Measurements from ENCODE around the gene MED10. TPM values are rescaled to one million over a fixed set of nuclear protein-coding genes. Genes with fewer than 3 reads are reported as not detected.

MED10 gene
- total RNA-seq, 1 experiment from 2014 or later: 34.0 TPM

DNA sequence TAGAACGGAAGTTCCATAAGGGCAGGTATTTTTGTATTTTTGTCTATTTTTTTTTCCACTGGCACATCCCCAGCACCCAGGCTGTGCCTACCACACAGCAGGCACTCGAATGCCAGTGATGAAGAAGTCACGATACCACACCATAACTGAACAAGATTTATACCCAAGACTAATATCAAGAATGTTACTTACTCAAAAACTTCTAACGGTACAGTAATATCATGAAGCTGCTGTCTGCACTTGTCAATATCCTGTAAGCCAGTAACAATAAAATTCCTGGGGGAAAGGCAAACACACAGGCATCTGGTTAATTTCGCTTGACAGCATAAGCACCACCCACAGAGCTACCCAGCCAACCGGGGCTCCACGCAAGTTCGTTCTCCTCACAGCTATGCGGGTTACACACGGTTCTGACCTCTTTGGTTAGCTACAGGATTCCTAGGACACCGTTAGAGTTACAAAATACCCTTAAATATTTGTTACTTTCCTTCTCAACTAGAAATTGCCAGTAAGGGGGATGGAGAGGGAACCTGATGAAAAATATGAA, 1.3 kb downstream of the MED10 start:
- peak overlapping the region; percentile 96 for H3K27ac ChIP-seq (ENCODE audit: low read length)
- no peaks in the 10 kb centered on the region for H3K27me3 ChIP-seq (ENCODE audit: control insufficient read depth, insufficient read depth, low read length)
- TF ChIP-seq POLR2AphosphoS5 (IDR thresholded peaks at IDR 0.05; ENCODE audit: low read depth, low read length) (no peak), TCF7L2 (IDR thresholded peaks at IDR 0.05; ENCODE audit: low read depth, low read length) (no peak), SIN3A (IDR thresholded peaks at IDR 0.05; ENCODE audit: borderline replicate concordance, insufficient read depth, low read depth, low read length) (no peak)
- TF ChIP-seq, protein P1, sequence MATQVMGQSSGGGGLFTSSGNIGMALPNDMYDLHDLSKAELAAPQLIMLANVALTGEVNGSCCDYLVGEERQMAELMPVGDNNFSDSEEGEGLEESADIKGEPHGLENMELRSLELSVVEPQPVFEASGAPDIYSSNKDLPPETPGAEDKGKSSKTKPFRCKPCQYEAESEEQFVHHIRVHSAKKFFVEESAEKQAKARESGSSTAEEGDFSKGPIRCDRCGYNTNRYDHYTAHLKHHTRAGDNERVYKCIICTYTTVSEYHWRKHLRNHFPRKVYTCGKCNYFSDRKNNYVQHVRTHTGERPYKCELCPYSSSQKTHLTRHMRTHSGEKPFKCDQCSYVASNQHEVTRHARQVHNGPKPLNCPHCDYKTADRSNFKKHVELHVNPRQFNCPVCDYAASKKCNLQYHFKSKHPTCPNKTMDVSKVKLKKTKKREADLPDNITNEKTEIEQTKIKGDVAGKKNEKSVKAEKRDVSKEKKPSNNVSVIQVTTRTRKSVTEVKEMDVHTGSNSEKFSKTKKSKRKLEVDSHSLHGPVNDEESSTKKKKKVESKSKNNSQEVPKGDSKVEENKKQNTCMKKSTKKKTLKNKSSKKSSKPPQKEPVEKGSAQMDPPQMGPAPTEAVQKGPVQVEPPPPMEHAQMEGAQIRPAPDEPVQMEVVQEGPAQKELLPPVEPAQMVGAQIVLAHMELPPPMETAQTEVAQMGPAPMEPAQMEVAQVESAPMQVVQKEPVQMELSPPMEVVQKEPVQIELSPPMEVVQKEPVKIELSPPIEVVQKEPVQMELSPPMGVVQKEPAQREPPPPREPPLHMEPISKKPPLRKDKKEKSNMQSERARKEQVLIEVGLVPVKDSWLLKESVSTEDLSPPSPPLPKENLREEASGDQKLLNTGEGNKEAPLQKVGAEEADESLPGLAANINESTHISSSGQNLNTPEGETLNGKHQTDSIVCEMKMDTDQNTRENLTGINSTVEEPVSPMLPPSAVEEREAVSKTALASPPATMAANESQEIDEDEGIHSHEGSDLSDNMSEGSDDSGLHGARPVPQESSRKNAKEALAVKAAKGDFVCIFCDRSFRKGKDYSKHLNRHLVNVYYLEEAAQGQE (IDR thresholded peaks at IDR 0.05; ENCODE audit: insufficient read depth in 1 of 2, low read depth in 2 of 2, low read length in 1 of 2): no peak
- TF ChIP-seq, protein P2, sequence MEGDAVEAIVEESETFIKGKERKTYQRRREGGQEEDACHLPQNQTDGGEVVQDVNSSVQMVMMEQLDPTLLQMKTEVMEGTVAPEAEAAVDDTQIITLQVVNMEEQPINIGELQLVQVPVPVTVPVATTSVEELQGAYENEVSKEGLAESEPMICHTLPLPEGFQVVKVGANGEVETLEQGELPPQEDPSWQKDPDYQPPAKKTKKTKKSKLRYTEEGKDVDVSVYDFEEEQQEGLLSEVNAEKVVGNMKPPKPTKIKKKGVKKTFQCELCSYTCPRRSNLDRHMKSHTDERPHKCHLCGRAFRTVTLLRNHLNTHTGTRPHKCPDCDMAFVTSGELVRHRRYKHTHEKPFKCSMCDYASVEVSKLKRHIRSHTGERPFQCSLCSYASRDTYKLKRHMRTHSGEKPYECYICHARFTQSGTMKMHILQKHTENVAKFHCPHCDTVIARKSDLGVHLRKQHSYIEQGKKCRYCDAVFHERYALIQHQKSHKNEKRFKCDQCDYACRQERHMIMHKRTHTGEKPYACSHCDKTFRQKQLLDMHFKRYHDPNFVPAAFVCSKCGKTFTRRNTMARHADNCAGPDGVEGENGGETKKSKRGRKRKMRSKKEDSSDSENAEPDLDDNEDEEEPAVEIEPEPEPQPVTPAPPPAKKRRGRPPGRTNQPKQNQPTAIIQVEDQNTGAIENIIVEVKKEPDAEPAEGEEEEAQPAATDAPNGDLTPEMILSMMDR (IDR thresholded peaks at IDR 0.05): no peak
- CTCF ChIA-PET: no interaction called here
- H3K4me1 ChIP-seq (ENCODE audit: control insufficient read depth, insufficient read depth, low read length): peaks cover 10% of the 10 kb centered on the region
- peaks cover 47% of the 10 kb centered on the region for H3K36me3 ChIP-seq (ENCODE audit: control insufficient read depth, insufficient read depth, low read length)
- intact Hi-C loops (cut with micrococcal nuclease; ENCODE audit: unreplicated experiment): loop anchor here (10.0 kb wide), 1 partner anchor 198 kb away; no protein-coding TSS in a partner anchor
- no peaks in the 10 kb centered on the region for H3K9me3 ChIP-seq (ENCODE audit: control insufficient read depth, insufficient read depth, low read depth, low read length)
- in situ Hi-C loops (cut with HindIII; ENCODE audit: low pct_unique_long_range_greater_than_20kb, low sequenced_read_pairs): no loop called here
- no peak for DNase-seq (ENCODE audit: low read depth, low spot score)
- POLR2A ChIA-PET: interaction anchor here (0.7 kb wide), 1 partner anchor 230 kb away, joined by 3 read pairs; no protein-coding TSS in a partner anchor
- H3K4me3 ChIP-seq (ENCODE audit: low read depth in 2 of 2, low read length in 2 of 2): peak overlapping the region; percentile 100
- BruUV-seq (replicated peaks): no TSS peak
- ATAC-seq: no peak

GRCh38 chr5:6373081-6373846, 5.1 kb downstream of the MED10 start:
- peaks cover 6% of the 10 kb centered on the region for H3K4me1 ChIP-seq (ENCODE audit: control insufficient read depth, insufficient read depth, low read length)
- in situ Hi-C loops (cut with HindIII; ENCODE audit: low pct_unique_long_range_greater_than_20kb, low sequenced_read_pairs): no loop called here
- no peak for DNase-seq (ENCODE audit: low read depth, low spot score)
- no peaks in the 10 kb centered on the region for H3K27me3 ChIP-seq (ENCODE audit: control insufficient read depth, insufficient read depth, low read length)
- H3K27ac ChIP-seq (ENCODE audit: low read length): no peak overlapping the region
- ChIA-PET CTCF (interaction anchor here (0.6 to 0.7 kb wide), 2 partner anchors 96 to 892 kb away, joined by 3 read pairs; no protein-coding TSS in a partner anchor), POLR2A (no interaction called here)
- H3K4me3 ChIP-seq (ENCODE audit: low read depth in 2 of 2, low read length in 2 of 2): no peak overlapping the region
- no peak for ATAC-seq
- peaks cover 53% of the 10 kb centered on the region for H3K36me3 ChIP-seq (ENCODE audit: control insufficient read depth, insufficient read depth, low read length)
- BruUV-seq (replicated peaks): no TSS peak
- H3K9me3 ChIP-seq (ENCODE audit: control insufficient read depth, insufficient read depth, low read depth, low read length): no peaks in the 10 kb centered on the region
- no peak for TF ChIP-seq POLR2AphosphoS5 (IDR thresholded peaks at IDR 0.05; ENCODE audit: low read depth, low read length)
- TF ChIP-seq, protein P1 (IDR thresholded peaks at IDR 0.05; ENCODE audit: insufficient read depth in 1 of 2, low read depth in 2 of 2, low read length in 1 of 2): no peak
- TF ChIP-seq SIN3A (IDR thresholded peaks at IDR 0.05; ENCODE audit: borderline replicate concordance, insufficient read depth, low read depth, low read length): no peak
- TF ChIP-seq, protein P2 (IDR thresholded peaks at IDR 0.05): no peak
- TF ChIP-seq TCF7L2 (IDR thresholded peaks at IDR 0.05; ENCODE audit: low read depth, low read length): no peak
- intact Hi-C loops (cut with micrococcal nuclease; ENCODE audit: unreplicated experiment): loop anchor here (10.0 kb wide), 1 partner anchor 202 kb away; no protein-coding TSS in a partner anchor
